Mesothelial cell of epicardium (in vitro differentiated cells): Measurements from ENCODE around the gene RBM33. TPM values are rescaled to one million over a fixed set of nuclear protein-coding genes. Genes with fewer than 3 reads are reported as not detected.
A peak's percentile ranks its signal among the peaks of the same experiment; 100 is the strongest.

Experiments
- DNase-seq, 2 experiments: peaks; one replicate each; pipeline ENCODE4 v3.0.0; 2021; ENCODE audit warnings: low spot score in 2 of 2; ENCODE audit not compliant: unreplicated experiment in 2 of 2
- H3K27ac Mint-ChIP-seq: 2 replicates; pipeline ENCODE4 v1.8.0; 2021; ENCODE audit warnings: mixed read lengths
- H3K27me3 Mint-ChIP-seq: 2 replicates; pipeline ENCODE4 v1.8.0; 2021; ENCODE audit warnings: low read depth, mixed read lengths
- H3K36me3 Mint-ChIP-seq: 2 replicates; pipeline ENCODE4 v1.8.0; 2021; ENCODE audit warnings: mixed read lengths
- H3K4me1 Mint-ChIP-seq: 2 replicates; pipeline ENCODE4 v1.8.0; 2021; ENCODE audit warnings: mixed read lengths
- H3K4me3 Mint-ChIP-seq: 2 replicates; pipeline ENCODE4 v1.8.0; 2021; ENCODE audit warnings: mild to moderate bottlenecking, moderate library complexity, mixed read lengths
- H3K9me3 Mint-ChIP-seq: 2 replicates; pipeline ENCODE4 v1.8.0; 2021; ENCODE audit warnings: mixed read lengths
- CTCF ChIP-seq: fragments of 200-600 bp; sonication (generic); IDR thresholded peaks from one replicate; pipeline ENCODE4 v1.5.0; 2021; ENCODE audit warnings: antibody characterized with exemption; ENCODE audit not compliant: unreplicated experiment
- total RNA-seq: library from RNA; stranded (reverse); gene quantifications from 3 replicates; pipeline ENCODE4 v1.2.1, GENCODE V29; 2021

The RBM33 gene
- total RNA-seq, 1 donor from 2014 or later = 83.4 TPM

GRCh38 chr7:155722936-155723335 lies 78.5 kb downstream of the RBM33 start:
- H3K4me3 Mint-ChIP-seq = no peak overlapping the region
- H3K9me3 Mint-ChIP-seq = no peaks in the 10 kb centered on the region
- H3K36me3 Mint-ChIP-seq = peaks cover 11% of the 10 kb centered on the region
- no peaks in the 10 kb centered on the region for H3K4me1 Mint-ChIP-seq
- no peak overlapping the region for H3K27ac Mint-ChIP-seq
- no peaks in the 10 kb centered on the region for H3K27me3 Mint-ChIP-seq
- no peak for TF ChIP-seq CTCF
- DNase-seq = no peak

DNA sequence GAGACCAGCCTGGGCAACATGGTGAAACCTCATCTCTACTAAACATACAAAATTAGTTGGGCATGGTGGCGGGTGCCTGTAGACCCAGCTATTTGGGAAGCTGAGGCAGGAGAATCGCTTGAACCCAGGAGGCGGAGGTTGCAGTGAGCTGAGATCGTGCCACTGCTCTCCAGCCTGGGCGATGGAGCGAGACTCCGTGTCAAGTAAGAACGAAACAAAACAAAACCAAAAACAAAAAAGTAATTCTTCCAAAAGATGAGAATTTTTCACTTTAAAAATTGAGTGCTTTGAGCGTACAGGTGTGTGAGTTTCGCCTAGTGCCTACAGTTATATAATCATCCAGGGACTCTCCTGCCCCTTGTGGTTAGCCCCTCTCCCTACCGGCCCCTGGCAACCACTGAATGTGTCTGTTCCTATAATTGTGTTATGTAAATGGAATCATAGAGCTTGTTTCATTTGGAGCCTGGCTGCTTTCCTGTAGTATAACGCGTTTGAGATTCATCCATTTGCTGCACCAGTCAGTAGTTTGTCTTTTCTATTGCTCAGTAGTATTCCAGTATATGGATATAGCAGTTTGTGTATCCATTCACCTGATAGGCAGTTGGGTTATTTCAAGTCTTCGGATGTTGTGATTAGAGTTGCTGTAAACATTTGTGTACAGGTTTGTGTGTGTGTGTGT lies 80.0 kb downstream of the RBM33 start:
- H3K9me3 Mint-ChIP-seq = no peaks in the 10 kb centered on the region
- no peaks in the 10 kb centered on the region for H3K27me3 Mint-ChIP-seq
- no peak overlapping the region for H3K27ac Mint-ChIP-seq
- TF ChIP-seq CTCF = no peak
- DNase-seq = no peak
- peaks cover 21% of the 10 kb centered on the region for H3K36me3 Mint-ChIP-seq
- H3K4me3 Mint-ChIP-seq = no peak overlapping the region
- no peaks in the 10 kb centered on the region for H3K4me1 Mint-ChIP-seq

- H3K36me3 Mint-ChIP-seq = peaks cover 21% of the 10 kb centered on the region
- no peak for DNase-seq
- no peak for TF ChIP-seq CTCF
- H3K27me3 Mint-ChIP-seq = no peaks in the 10 kb centered on the region
- H3K4me1 Mint-ChIP-seq = peaks cover 4% of the 10 kb centered on the region
- no peaks in the 10 kb centered on the region for H3K9me3 Mint-ChIP-seq
- H3K27ac Mint-ChIP-seq = no peak overlapping the region
- H3K4me3 Mint-ChIP-seq = no peak overlapping the region
Observed at GRCh38 chr7:155725006-155725355, 80.5 kb downstream of the RBM33 start.

DNA sequence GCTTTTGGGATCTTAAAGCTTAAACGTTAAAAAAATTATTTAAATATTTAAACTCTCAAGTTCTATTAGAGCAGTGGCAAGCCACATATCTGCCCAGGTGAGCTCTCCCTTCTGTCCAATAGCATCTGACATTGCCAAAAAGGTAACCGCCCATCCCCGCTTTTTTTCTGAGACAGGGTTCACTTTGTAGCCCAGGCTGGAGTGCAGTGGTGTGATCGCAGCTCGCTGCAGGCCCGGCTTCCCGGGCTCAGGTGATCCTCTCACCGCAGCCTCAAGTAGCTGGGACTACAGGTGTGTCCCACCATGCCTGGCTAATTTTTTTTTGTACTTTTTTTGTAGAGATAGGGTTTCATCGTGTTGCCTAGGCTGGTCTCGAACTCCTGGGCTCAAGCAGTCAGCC lies 83.2 kb downstream of the RBM33 start:
- Mint-ChIP-seq H3K9me3 (no peaks in the 10 kb centered on the region), H3K4me3 (no peak overlapping the region), H3K27ac (no peak overlapping the region), H3K36me3 (peaks cover 22% of the 10 kb centered on the region), H3K4me1 (peaks cover 4% of the 10 kb centered on the region), H3K27me3 (no peaks in the 10 kb centered on the region)
- no peak for TF ChIP-seq CTCF
- no peak for DNase-seq

GRCh38 chr7:155728116-155728515 lies 83.7 kb downstream of the RBM33 start:
- peaks cover 19% of the 10 kb centered on the region for H3K36me3 Mint-ChIP-seq
- TF ChIP-seq CTCF = no peak
- DNase-seq = no peak
- H3K4me1 Mint-ChIP-seq = peaks cover 4% of the 10 kb centered on the region
- no peaks in the 10 kb centered on the region for H3K27me3 Mint-ChIP-seq
- no peak overlapping the region for H3K4me3 Mint-ChIP-seq
- no peak overlapping the region for H3K27ac Mint-ChIP-seq
- no peaks in the 10 kb centered on the region for H3K9me3 Mint-ChIP-seq

DNA sequence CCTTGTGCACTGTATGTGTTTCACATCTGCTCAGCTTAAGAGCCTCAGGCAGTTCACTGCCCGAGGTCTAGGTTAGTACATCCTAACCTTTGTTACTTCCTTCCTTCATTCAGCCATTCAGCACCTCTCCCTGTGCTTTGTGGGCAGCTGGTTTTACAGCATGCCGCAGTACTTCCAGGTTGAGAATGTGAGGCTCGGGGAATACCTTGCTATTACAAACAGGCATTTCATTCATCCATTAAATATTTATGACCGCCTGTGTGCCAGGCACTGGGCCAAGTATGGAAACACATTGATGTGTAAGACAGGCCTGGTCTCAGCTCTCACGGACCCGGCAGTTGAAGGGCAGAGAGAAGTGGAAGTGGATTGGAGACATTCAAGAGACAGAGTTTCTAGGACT lies 85.4 kb downstream of the RBM33 start:
- H3K9me3 Mint-ChIP-seq = no peaks in the 10 kb centered on the region
- H3K4me1 Mint-ChIP-seq = peaks cover 4% of the 10 kb centered on the region
- H3K4me3 Mint-ChIP-seq = no peak overlapping the region
- no peak for DNase-seq
- H3K27ac Mint-ChIP-seq = peak overlapping the region; percentile 26
- no peaks in the 10 kb centered on the region for H3K27me3 Mint-ChIP-seq
- no peak for TF ChIP-seq CTCF
- peaks cover 15% of the 10 kb centered on the region for H3K36me3 Mint-ChIP-seq
